ENCODE measurements around the gene NWD2.

NWD2 gene

DNA sequence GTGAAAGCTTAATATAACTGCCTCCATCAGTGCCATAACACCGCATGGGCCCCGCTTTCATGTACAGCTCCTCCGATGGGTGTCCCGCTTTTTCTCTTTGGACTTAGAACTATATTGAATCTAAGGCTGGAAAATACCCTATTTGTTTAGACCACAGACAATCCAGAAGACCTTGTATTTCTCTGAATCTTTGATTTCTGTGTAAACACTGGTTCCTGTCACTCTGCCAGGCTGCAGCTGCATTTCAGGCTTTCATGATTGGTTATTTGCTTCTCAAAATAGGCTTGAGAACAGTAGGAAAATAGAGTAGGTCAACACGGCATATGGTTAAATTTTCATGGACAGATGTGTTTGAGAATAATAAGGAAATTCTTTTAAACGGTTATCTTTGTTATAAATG is 80.0 kb downstream of the NWD2 start:
- TF ChIP-seq POLR2AphosphoS5 (IDR thresholded peaks at IDR 0.05; ENCODE audit: low read depth, low read length) = no peak
- TF ChIP-seq TAF1 (IDR thresholded peaks at IDR 0.05; ENCODE audit: borderline replicate concordance, insufficient read depth, low read length) = no peak
- TF ChIP-seq, protein P1, sequence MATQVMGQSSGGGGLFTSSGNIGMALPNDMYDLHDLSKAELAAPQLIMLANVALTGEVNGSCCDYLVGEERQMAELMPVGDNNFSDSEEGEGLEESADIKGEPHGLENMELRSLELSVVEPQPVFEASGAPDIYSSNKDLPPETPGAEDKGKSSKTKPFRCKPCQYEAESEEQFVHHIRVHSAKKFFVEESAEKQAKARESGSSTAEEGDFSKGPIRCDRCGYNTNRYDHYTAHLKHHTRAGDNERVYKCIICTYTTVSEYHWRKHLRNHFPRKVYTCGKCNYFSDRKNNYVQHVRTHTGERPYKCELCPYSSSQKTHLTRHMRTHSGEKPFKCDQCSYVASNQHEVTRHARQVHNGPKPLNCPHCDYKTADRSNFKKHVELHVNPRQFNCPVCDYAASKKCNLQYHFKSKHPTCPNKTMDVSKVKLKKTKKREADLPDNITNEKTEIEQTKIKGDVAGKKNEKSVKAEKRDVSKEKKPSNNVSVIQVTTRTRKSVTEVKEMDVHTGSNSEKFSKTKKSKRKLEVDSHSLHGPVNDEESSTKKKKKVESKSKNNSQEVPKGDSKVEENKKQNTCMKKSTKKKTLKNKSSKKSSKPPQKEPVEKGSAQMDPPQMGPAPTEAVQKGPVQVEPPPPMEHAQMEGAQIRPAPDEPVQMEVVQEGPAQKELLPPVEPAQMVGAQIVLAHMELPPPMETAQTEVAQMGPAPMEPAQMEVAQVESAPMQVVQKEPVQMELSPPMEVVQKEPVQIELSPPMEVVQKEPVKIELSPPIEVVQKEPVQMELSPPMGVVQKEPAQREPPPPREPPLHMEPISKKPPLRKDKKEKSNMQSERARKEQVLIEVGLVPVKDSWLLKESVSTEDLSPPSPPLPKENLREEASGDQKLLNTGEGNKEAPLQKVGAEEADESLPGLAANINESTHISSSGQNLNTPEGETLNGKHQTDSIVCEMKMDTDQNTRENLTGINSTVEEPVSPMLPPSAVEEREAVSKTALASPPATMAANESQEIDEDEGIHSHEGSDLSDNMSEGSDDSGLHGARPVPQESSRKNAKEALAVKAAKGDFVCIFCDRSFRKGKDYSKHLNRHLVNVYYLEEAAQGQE (IDR thresholded peaks at IDR 0.05; ENCODE audit: insufficient read depth in 1 of 2, low read depth in 2 of 2, low read length in 2 of 2) = no peak
- TF ChIP-seq FOXP2 (optimal IDR thresholded peaks at IDR 0.05; ENCODE audit: borderline replicate concordance, extremely low read depth, extremely low read length, insufficient read depth) = no peak
- no peak for TF ChIP-seq SIN3A (IDR thresholded peaks at IDR 0.05; ENCODE audit: borderline replicate concordance, insufficient read depth, low read length)

DNA sequence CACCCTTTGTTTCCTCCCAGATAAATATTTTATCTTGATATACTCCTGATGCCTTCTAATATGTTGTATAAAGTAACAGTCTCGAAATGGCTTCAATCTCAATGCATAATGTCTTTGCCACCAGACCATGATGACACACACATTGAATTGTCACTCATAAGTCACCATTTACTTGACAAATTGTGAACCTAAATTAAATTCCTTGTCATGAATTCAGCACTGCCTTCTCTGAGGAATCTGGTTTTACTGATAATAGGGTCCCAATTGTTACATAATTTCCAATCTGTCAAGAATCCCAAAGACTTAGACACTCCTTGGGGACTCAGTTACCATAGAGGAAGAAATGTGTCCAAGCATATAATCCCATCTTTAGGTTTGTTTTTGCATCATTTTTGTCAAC is 82.3 kb downstream of the NWD2 start:
- TF ChIP-seq TAF1 (IDR thresholded peaks at IDR 0.05; ENCODE audit: borderline replicate concordance, insufficient read depth, low read length) (no peak), SIN3A (IDR thresholded peaks at IDR 0.05; ENCODE audit: borderline replicate concordance, insufficient read depth, low read length) (no peak), FOXP2 (optimal IDR thresholded peaks at IDR 0.05; ENCODE audit: borderline replicate concordance, extremely low read depth, extremely low read length, insufficient read depth) (no peak), POLR2AphosphoS5 (IDR thresholded peaks at IDR 0.05; ENCODE audit: low read depth, low read length) (no peak)
- TF ChIP-seq, protein P1 (IDR thresholded peaks at IDR 0.05; ENCODE audit: insufficient read depth in 1 of 2, low read depth in 2 of 2, low read length in 2 of 2) = no peak

DNA sequence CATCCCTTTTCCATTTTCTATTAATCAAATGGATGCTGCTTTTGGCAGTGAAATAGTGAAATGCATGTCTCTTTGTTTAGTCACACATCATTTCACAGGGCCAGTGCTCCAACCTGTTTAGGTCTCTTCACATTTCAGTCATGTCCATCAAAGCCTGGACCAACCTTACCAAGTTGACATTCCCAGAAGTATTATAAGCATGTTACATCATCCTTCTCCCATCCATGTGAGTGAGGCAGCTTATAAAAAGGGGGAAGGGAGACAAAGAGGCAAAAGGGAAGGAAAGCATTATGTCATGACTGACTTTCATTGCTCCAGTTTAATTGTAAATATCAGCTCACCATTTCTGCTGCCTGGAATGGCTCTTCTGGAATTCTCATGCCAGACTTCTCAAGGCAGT is 94.4 kb downstream of the NWD2 start:
- TF ChIP-seq, protein P1 (IDR thresholded peaks at IDR 0.05; ENCODE audit: insufficient read depth in 1 of 2, low read depth in 2 of 2, low read length in 2 of 2) = no peak
- TF ChIP-seq FOXP2 (optimal IDR thresholded peaks at IDR 0.05; ENCODE audit: borderline replicate concordance, extremely low read depth, extremely low read length, insufficient read depth) (no peak), POLR2AphosphoS5 (IDR thresholded peaks at IDR 0.05; ENCODE audit: low read depth, low read length) (no peak), SIN3A (IDR thresholded peaks at IDR 0.05; ENCODE audit: borderline replicate concordance, insufficient read depth, low read length) (no peak), TAF1 (IDR thresholded peaks at IDR 0.05; ENCODE audit: borderline replicate concordance, insufficient read depth, low read length) (no peak)

DNA sequence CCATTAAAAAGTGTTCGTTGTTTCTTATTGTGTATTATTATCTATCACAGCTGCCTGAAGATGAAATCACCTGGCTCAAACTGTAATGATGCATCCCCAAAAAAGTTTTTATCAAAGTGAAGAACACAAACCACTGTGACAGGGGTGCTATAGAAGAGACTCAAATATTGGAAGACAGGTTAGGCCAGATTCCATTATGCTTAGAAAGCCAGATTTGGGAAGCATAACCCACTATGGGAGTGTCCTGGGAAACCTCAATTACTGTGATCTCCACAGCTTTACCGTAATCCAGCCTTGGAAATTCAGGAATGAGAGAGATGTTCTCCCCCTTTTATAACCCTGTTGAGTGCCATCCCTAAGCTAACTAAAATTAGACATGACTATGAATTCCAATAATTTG is 114.2 kb downstream of the NWD2 start:
- TF ChIP-seq TAF1 (IDR thresholded peaks at IDR 0.05; ENCODE audit: borderline replicate concordance, insufficient read depth, low read length) (no peak), SIN3A (IDR thresholded peaks at IDR 0.05; ENCODE audit: borderline replicate concordance, insufficient read depth, low read length) (no peak), FOXP2 (optimal IDR thresholded peaks at IDR 0.05; ENCODE audit: borderline replicate concordance, extremely low read depth, extremely low read length, insufficient read depth) (no peak)
- TF ChIP-seq, protein P1 (IDR thresholded peaks at IDR 0.05; ENCODE audit: insufficient read depth in 1 of 2, low read depth in 2 of 2, low read length in 2 of 2) = no peak

DNA sequence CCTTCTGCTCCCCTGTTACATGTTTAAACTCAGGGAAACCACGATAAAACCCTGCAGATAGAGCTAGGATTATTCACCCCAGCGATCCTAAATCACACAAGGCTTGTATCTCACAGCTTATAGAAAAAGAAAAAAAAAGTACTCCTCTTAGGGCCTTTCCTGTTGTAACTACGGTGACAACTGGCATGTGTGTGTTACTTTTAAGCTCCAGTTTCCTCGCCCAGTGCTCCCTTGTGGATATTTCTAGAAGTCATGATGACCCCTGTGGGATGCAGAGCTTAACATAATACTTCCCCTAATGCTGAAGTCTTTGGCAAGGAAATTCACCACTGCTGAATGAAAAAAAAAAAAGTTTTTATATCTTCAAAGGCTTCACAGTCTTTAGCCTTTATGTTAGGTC is 114.7 kb downstream of the NWD2 start:
- TF ChIP-seq TAF1 (IDR thresholded peaks at IDR 0.05; ENCODE audit: borderline replicate concordance, insufficient read depth, low read length) (no peak), SIN3A (IDR thresholded peaks at IDR 0.05; ENCODE audit: borderline replicate concordance, insufficient read depth, low read length) (no peak), POLR2AphosphoS5 (IDR thresholded peaks at IDR 0.05; ENCODE audit: low read depth, low read length) (no peak), FOXP2 (optimal IDR thresholded peaks at IDR 0.05; ENCODE audit: borderline replicate concordance, extremely low read depth, extremely low read length, insufficient read depth) (no peak)
- TF ChIP-seq, protein P1 (IDR thresholded peaks at IDR 0.05; ENCODE audit: insufficient read depth in 1 of 2, low read depth in 2 of 2, low read length in 2 of 2) = no peak

All from PFSK-1 (cell line).